ENCODE measurements around the gene PTPRO.

PTPRO gene

DNA sequence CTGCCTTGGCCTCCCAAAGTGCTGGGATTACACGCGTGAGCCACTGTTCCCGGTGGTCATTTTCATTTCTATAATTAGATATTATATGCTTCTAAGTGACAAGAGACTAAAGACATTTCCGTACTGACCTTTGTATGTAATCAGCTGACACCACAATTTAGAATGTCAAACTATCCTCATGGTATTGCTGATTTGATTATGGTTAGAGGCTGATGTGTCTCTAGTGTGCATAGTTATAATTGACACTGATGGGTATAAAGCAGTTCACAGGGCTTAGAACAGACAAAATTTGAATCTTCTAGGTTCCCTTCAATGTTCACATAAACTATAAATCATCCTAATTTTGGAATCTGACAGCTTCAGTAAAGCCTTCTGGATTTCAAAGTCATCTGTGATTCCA lies 192.7 kb downstream of the PTPRO start:
- H3K9me3 Mint-ChIP-seq, result no peaks in the 10 kb centered on the region
- no peaks in the 10 kb centered on the region for H3K4me1 Mint-ChIP-seq
- H3K27ac Mint-ChIP-seq, result no peak overlapping the region
- no peak overlapping the region for H3K4me3 Mint-ChIP-seq
- no peaks in the 10 kb centered on the region for H3K36me3 Mint-ChIP-seq
- H3K27me3 Mint-ChIP-seq, result peaks cover 35% of the 10 kb centered on the region
- ATAC-seq, result no peak

DNA sequence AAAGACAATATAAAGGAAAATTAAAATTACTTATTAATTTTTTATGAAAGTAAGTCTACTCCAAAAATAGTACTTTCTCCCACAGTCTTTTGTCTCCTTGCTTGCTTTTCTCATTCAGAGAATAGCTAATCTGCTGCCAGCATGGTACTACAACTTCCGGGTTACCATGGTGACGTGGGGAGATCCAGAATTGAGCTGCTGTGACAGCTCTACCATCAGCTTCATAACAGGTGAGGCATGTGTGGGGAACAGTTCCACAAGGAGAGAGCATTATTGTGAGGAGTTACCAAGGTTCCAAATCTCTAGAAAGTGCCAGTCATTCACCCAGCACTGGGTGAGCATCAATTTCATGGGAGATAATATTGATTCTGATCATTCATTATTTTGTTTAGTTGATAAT lies 197.8 kb downstream of the PTPRO start:
- ATAC-seq, result no peak
- H3K9me3 Mint-ChIP-seq, result no peaks in the 10 kb centered on the region
- no peak overlapping the region for H3K4me3 Mint-ChIP-seq
- H3K36me3 Mint-ChIP-seq, result no peaks in the 10 kb centered on the region
- peaks cover 35% of the 10 kb centered on the region for H3K27me3 Mint-ChIP-seq
- H3K27ac Mint-ChIP-seq, result no peak overlapping the region
- no peaks in the 10 kb centered on the region for H3K4me1 Mint-ChIP-seq

DNA sequence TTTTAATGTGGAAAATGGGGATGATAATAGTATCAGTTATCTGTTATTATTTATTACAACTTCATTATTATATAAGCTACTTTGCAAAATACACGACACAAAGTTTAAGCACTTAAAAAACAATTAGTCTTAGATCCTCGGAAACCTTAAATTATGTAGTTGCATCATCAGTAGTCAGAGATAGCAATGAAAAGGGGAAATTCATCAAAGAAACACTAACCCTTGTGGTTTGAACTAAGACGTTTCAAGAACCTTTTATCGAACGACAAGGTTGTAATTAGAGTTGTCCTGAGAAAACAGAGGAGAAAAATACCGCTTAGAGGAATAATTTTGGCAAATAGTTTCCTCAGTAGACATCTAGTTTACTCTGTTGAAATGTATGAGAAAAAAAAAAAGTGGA lies 198.5 kb downstream of the PTPRO start:
- no peak for ATAC-seq
- Mint-ChIP-seq H3K27ac (no peak overlapping the region), H3K9me3 (no peaks in the 10 kb centered on the region), H3K36me3 (no peaks in the 10 kb centered on the region), H3K27me3 (peaks cover 33% of the 10 kb centered on the region), H3K4me1 (peaks cover under 1% of the 10 kb centered on the region), H3K4me3 (no peak overlapping the region)

DNA sequence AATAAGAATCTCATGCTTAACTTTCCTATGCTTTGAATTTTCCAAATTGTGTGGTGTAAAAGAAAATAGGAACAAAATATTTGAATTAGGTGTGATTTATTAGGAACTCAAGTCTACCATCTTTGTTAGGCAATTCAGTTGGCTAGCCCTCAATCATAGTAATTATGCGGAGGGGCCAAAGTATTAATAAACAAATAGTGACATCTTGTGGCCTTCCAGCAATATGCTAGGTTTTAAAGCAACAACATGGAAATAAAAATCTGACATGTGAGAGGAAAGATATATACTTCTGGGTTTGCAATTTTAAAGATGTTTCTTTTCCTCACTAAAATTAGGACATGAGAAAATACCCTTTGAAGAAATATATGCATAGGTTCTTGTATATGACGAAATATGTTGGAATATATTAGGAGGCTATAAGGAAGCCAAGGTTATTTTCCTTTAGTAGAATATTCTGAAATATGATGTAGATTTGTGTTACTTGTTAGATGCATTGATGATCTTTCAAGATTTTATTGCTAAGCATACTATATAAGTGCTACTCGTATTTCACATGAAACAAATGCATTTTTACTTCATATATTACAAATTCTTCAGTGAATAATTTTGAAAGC lies 200.4 kb downstream of the PTPRO start:
- Mint-ChIP-seq H3K36me3 (no peaks in the 10 kb centered on the region), H3K27me3 (peaks cover 20% of the 10 kb centered on the region), H3K4me3 (no peak overlapping the region), H3K27ac (no peak overlapping the region), H3K9me3 (no peaks in the 10 kb centered on the region), H3K4me1 (peaks cover 7% of the 10 kb centered on the region)
- no peak for ATAC-seq

DNA sequence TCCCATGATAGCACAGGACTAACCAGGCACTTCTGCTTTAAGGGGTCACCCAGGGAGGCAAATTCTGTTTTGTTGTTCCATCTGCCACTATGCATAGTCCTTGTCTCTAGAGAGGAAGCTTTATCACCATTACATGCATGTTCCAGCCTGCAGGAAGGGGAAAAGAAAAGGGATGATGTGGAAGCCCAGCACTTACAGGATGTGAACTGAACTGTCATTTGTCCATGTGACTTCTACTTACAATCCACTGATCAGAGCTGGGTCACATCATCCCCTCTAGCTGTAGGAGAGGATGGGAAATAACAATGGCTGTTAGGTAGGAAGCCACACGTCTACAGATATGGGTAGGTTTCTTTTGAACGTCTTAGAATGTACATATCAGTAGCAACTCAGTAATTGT lies 203.1 kb downstream of the PTPRO start:
- H3K9me3 Mint-ChIP-seq, result no peaks in the 10 kb centered on the region
- no peaks in the 10 kb centered on the region for H3K36me3 Mint-ChIP-seq
- H3K4me3 Mint-ChIP-seq, result no peak overlapping the region
- H3K27ac Mint-ChIP-seq, result no peak overlapping the region
- peaks cover 7% of the 10 kb centered on the region for H3K4me1 Mint-ChIP-seq
- ATAC-seq, result no peak
- H3K27me3 Mint-ChIP-seq, result no peaks in the 10 kb centered on the region

DNA sequence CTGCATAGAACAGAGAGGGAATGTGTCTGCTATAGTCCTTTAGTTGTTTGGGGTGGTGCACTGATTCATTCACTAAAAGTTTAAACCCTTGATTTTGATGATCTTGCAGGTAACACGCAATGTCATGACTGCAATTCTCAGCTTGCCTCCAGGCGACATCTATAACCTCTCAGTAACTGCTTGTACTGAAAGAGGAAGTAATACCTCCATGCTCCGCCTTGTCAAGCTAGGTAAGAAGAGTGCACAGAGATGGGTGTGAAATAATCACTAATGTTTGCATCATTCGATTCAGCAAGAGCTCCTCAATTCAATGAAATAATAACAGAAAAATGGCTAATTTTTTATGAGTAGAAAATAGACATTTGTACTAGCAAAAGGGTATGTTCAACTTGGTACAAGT lies 203.7 kb downstream of the PTPRO start:
- peaks cover 7% of the 10 kb centered on the region for H3K4me1 Mint-ChIP-seq
- ATAC-seq, result peak; percentile 96

DNA sequence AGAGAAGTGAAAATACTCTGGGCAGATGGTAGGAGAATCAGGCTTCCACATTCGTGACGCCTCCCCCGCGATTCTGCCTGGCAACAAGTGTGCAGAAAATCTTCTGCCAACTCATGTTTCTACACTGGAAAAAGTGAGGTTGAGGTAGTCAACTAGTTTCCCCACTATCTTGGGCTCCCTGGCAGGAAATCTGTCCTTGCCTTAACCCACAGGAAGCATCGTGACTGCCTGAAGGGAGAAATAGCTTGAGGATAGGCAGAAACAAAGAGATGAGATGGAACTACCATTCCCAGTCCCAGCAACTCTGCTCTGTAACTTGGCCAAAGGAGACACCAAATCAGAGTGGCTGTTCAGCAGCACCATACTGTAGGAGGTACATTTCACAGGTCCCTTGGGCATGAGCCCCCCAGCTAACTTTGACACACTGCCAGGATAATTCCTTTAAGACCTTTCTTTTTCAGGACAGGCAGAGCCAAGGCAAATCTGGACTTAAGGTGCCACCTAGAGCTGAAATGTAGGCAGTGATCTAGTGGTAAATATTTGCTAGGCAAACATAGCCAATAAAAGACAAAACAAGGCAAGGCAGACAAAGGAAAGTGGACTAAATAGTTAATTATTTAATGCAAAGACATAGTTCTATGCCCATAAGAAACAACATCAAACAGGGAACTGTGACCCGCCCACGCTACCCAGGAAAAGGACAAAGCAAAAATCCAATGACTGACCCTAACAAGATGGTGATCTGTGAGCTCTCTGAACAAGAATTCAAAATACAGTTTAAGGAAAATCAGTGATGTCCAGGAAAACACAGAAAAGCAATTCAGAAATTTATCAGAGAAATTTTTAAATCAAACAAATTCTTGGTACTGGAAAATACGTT lies 205.1 kb downstream of the PTPRO start:
- Mint-ChIP-seq H3K27me3 (no peaks in the 10 kb centered on the region), H3K36me3 (no peaks in the 10 kb centered on the region), H3K4me3 (no peak overlapping the region), H3K4me1 (peaks cover 9% of the 10 kb centered on the region), H3K27ac (no peak overlapping the region), H3K9me3 (no peaks in the 10 kb centered on the region)
- no peak for ATAC-seq

More for the DNA sequence above, 203.7 kb downstream of the PTPRO start:
- Mint-ChIP-seq H3K36me3 (no peaks in the 10 kb centered on the region), H3K4me3 (peak overlapping the region; percentile 23), H3K27ac (no peak overlapping the region), H3K9me3 (no peaks in the 10 kb centered on the region), H3K27me3 (no peaks in the 10 kb centered on the region)

DNA sequence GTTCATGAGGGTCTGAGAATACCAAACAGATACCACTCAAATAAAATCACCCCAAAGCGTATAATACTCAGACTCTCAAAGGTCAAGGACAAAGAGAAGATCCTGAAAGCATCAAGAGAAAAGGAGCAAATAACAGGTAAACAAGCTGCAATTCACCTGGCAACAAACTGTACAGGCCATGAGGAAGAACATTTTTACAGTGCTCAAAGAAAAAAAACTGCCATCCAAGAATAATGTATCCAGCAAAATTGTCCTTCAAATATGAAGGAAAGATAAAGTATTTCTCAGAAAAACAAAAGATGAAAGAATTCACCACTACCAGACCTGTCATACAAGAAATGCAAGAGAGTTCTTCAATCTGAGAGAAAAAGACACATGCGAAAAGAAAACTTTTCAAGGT lies 206.4 kb downstream of the PTPRO start:
- Mint-ChIP-seq H3K36me3 (no peaks in the 10 kb centered on the region), H3K4me1 (peaks cover 13% of the 10 kb centered on the region), H3K27ac (no peak overlapping the region), H3K27me3 (no peaks in the 10 kb centered on the region), H3K9me3 (no peaks in the 10 kb centered on the region), H3K4me3 (no peak overlapping the region)
- no peak for ATAC-seq

DNA sequence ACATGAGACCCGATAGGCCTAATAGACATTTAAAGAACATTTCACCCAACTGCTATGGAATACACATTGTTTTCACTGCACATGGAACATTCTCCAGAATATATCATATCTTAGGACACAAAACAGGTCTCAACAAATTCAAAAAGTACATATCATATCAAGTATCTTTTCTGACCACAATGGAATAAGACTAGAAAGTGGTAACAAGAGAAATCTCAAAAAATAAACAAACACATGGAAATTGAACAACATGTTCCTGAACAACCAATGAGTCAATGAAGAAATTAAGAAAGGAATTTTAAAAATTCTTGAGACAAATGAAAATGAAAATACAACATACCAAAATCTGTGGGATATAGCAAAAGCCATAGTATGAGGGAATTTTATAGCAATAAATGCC lies 208.1 kb downstream of the PTPRO start:
- Mint-ChIP-seq H3K27me3 (no peaks in the 10 kb centered on the region), H3K4me1 (peaks cover 13% of the 10 kb centered on the region), H3K36me3 (no peaks in the 10 kb centered on the region), H3K4me3 (no peak overlapping the region), H3K27ac (no peak overlapping the region), H3K9me3 (no peaks in the 10 kb centered on the region)
- no peak for ATAC-seq

DNA sequence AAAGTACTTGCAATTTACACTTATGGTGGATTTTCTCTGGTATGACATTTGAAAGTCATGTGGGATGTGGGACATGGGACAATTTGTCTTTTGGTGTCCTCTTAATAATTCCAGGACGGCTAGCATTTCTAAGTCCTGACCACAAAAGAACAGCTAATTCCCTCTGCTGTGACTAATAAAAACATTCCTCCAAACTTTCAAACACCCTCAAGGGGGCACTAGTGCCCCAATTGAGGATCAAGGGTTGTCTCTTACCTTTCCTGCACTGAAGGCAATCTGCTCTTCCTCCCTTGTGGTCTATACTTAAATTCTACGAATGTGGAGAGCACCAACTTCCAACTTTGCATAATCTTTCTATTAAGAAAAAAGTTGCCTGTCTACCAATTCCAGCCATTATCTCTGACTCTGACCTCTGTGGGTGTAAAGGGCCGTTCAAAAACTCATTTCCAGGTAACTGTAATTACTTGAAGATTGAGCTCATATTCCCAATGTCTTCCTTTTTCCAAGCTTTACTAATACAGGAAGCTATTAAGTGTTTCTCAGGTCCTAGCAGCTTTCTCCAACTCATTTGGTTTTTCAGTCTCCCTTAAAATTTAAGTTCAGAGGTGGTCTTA lies 210.2 kb downstream of the PTPRO start:
- Mint-ChIP-seq H3K9me3 (no peaks in the 10 kb centered on the region), H3K36me3 (no peaks in the 10 kb centered on the region), H3K4me1 (peaks cover 7% of the 10 kb centered on the region), H3K4me3 (no peak overlapping the region), H3K27me3 (no peaks in the 10 kb centered on the region), H3K27ac (peak overlapping the region; percentile 55)
- ATAC-seq, result peak; percentile 65

DNA sequence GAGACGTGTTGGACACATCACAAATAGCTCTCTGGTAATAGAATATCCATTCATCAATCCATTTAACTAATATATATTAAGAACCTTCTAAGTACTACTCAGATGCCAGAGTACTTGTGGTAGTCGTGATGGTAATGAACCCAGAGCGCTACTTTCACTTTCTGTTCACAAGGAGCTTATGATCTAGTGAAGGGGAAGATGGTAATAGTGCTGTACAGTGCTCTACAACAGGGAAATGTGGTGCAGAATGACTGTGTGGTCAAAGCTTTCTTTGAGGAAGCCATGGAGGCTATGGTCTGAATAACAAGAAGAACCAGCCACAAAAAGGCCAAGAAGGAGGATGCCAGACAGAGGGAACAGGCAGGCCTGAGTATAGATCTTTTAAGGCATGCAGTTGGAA lies 212.0 kb downstream of the PTPRO start:
- H3K4me3 Mint-ChIP-seq, result peak overlapping the region; percentile 38
- ATAC-seq, result peak; percentile 71
- no peaks in the 10 kb centered on the region for H3K36me3 Mint-ChIP-seq
- no peak overlapping the region for H3K27ac Mint-ChIP-seq
- no peaks in the 10 kb centered on the region for H3K9me3 Mint-ChIP-seq
- H3K4me1 Mint-ChIP-seq, result peaks cover 7% of the 10 kb centered on the region
- H3K27me3 Mint-ChIP-seq, result no peaks in the 10 kb centered on the region

DNA sequence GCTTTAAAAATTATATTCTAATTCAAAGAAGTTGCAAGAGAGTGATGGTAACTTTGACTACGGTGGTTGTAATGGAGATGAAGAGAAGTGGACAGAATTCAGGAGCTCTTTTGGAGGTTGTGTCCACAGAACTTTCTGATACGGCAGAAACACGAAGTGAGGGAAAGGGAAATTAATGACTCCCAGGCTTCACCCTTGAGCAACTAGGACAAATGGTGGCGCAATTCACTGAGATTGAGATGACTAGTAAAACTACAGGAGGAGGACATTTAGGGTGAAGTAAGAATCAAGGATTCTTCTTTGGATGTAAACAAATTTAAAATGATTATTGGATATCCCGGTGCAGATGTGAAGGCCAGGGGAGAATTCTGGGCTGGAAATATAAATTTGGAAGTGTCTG lies 212.6 kb downstream of the PTPRO start:
- no peak overlapping the region for H3K27ac Mint-ChIP-seq
- no peaks in the 10 kb centered on the region for H3K27me3 Mint-ChIP-seq
- H3K9me3 Mint-ChIP-seq, result no peaks in the 10 kb centered on the region
- peaks cover 7% of the 10 kb centered on the region for H3K4me1 Mint-ChIP-seq
- no peak for ATAC-seq
- no peaks in the 10 kb centered on the region for H3K36me3 Mint-ChIP-seq
- no peak overlapping the region for H3K4me3 Mint-ChIP-seq

DNA sequence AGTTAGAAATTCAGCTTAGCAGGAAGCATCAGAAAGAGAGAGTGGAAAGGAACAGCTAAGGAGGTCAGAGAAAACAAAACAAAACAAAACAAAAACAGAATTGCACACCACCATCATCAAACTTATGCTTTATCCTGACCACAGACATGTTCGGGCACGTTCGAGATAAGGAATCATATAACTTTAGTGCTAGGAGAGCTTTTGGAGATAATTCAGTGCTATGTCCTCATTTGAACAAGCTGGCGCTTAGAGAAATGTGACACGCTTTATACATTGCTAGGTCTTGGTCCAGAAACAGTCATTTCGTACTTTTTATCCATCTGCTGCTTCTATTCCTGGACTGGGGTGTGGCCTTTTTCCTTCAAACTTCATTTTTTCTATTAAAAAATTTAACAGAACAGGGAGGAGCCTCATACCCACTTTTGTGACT lies 213.1 kb downstream of the PTPRO start:
- no peaks in the 10 kb centered on the region for H3K36me3 Mint-ChIP-seq
- no peak overlapping the region for H3K27ac Mint-ChIP-seq
- peaks cover 7% of the 10 kb centered on the region for H3K4me1 Mint-ChIP-seq
- H3K9me3 Mint-ChIP-seq, result no peaks in the 10 kb centered on the region
- no peak for ATAC-seq
- H3K27me3 Mint-ChIP-seq, result no peaks in the 10 kb centered on the region
- no peak overlapping the region for H3K4me3 Mint-ChIP-seq

DNA sequence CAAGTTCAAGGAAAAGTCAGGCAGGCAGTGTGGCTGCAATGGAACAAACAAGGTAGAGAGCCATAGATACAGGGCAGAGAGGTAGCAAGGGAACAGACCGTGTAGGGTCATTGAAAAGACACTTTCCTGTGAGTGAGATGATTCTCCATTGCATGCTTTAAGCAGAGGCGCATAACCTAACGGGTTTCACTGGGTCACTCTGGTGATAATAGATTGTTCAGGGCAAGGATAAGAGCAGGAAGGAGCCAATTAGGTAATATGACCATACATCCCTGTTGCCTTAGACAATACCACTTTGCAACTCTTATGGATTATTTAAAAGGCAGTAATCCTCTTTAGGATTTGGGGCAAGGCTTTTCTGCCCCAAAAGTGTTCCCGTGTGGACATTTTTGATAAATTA lies 214.1 kb downstream of the PTPRO start:
- Mint-ChIP-seq H3K4me1 (peaks cover 7% of the 10 kb centered on the region), H3K27me3 (no peaks in the 10 kb centered on the region)
- no peak for ATAC-seq

DNA sequence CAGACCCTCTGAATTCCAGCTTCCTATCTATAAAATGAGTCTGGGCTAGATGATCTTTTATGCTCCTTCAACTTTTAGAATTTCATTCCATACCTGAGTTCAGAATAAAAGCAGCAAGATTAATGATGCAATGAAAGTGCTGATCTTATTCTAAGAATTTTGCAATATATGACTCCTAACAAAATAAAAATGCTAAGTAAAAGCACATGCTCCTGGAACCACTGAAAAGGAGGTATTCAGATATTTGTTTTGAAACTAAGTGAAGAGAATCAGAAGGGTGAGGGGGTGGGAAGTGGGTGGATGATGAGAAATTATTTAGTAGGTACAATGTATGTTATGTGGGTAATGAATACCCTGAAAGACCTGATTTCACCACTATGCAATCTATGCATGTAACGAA lies 216.6 kb downstream of the PTPRO start:
- no peak for ATAC-seq
- no peaks in the 10 kb centered on the region for H3K36me3 Mint-ChIP-seq
- H3K4me3 Mint-ChIP-seq, result no peak overlapping the region
- H3K9me3 Mint-ChIP-seq, result no peaks in the 10 kb centered on the region
- no peaks in the 10 kb centered on the region for H3K27me3 Mint-ChIP-seq
- H3K27ac Mint-ChIP-seq, result no peak overlapping the region
- H3K4me1 Mint-ChIP-seq, result peaks cover 4% of the 10 kb centered on the region

More for the DNA sequence above, 214.1 kb downstream of the PTPRO start:
- Mint-ChIP-seq H3K9me3 (no peaks in the 10 kb centered on the region), H3K4me3 (no peak overlapping the region), H3K36me3 (no peaks in the 10 kb centered on the region), H3K27ac (no peak overlapping the region)

DNA sequence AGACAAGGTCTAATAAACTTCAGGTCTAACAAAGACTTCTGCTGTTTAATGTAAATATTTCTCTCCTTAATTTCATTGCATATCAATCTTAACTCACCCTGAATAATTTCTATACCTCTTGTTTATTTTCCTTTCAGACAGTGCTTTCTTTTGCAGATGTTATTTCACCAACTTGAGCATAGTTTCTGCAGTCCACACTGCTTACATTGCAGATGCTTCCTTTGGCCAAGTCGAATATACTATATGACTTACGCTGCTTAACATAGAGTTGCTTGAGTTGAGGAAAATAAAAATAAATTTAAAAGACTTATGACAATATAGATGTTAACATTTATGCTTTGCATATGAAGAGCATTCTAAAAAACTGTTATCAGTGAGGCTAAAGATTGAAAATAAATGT lies 217.7 kb downstream of the PTPRO start:
- H3K9me3 Mint-ChIP-seq, result no peaks in the 10 kb centered on the region
- peaks cover 12% of the 10 kb centered on the region for H3K4me1 Mint-ChIP-seq
- no peak overlapping the region for H3K4me3 Mint-ChIP-seq
- ATAC-seq, result no peak
- H3K36me3 Mint-ChIP-seq, result no peaks in the 10 kb centered on the region
- no peak overlapping the region for H3K27ac Mint-ChIP-seq
- H3K27me3 Mint-ChIP-seq, result no peaks in the 10 kb centered on the region

Data from stimulated activated memory B cell treated with anti-CD40 and anti-IgM and Interleukin-4, amounts not matched to agents 10 μg/mL and 1 μg/mL and 100 μg/mL, for 72 hours (primary cell).